ENCODE data around the gene DAB1.
"Not testable (repeated sequence)": the region's sequence is repeated elsewhere in the genome, so short reads cannot be mapped to it uniquely, and the experiment has no call there.

DAB1 gene

DNA sequence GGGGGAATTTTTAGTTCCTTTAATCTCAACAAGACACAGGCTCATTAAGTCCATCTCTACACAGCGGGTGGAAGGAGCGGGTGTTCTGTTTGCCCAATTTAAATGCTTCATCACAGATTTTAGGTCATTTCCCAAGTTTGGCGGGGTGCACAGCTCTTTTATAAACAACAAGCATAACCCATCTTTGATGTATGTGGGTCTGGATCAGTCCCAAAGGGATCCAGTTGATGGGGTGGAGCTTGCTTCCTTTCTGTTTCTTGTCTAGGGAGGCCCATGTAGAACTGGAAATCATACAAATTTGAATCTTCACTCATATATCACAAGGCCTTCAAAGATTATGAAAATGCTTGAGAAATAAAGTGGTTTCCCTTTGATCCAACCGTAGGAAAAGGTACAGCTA, 317.6 kb downstream of the DAB1 start:
- no peak for DNase-seq

DNA sequence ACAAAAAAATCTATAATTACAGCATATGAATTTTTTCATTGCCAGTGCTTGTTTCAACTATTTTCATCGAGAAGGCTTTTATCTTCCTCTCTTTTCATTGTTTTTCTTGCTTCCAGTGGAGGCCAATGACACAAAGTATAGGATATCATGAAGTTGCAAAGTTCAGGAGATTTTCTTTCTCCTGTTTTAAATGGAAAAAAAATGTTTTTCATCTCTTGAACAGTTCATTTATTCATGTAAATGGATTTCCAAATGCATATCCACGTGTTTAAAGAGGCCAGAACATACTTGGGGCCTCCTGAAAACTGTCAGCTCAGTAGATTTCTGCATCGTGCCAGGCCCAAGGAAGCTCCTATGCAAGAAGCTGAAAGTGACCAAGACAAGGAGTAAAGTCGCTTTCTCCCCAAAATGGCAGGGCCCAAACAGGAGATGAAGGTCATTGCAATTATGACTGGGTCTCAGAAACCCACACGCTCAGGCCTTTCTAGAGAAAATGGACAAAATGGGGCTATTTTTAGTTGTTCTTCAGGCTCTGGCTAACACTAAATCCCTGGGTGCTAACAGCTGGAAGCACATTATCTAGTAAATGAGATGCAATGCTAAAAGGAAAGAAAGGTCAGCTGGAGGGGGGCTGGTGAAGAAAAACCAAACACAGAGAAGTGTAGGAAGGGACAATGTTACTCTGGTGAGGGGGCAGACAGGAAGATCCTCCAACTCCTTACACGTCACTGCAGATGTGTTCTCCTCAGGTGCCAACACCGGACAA, 321.1 kb downstream of the DAB1 start:
- DNase-seq = no peak

GRCh38 chr1:57101209-57101608, 322.7 kb downstream of the DAB1 start:
- DNase-seq = no peak

- no peak for DNase-seq
Observed at GRCh38 chr1:57094749-57095148, 329.1 kb downstream of the DAB1 start.

- DNase-seq = no peak
Observed at GRCh38 chr1:57093122-57093521, 330.7 kb downstream of the DAB1 start.

GRCh38 chr1:57091642-57092041, 332.2 kb downstream of the DAB1 start:
- DNase-seq = no peak

GRCh38 chr1:57089855-57090254, 334.0 kb downstream of the DAB1 start:
- no peak for DNase-seq

GRCh38 chr1:57089221-57089620, 334.6 kb downstream of the DAB1 start:
- no peak for DNase-seq

DNA sequence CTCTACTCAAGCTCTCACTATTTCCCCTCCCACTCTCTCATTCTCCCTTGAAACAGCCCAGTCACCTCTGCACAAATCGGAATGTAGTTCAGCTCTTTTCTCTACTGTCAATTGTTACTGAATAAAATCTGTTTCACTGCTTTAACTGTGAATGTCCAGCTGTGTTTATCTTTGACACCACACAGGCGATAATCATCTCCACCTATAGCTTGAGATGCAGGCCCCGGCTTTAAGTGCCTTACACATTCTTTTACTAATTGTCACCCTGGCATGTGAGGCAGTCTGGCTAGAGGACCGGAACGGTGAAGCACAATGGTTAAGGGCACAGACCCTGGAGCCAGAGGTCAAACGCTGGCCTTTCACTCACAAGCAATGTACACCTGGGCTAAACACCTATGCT, 335.2 kb downstream of the DAB1 start:
- no peak for DNase-seq

DNA sequence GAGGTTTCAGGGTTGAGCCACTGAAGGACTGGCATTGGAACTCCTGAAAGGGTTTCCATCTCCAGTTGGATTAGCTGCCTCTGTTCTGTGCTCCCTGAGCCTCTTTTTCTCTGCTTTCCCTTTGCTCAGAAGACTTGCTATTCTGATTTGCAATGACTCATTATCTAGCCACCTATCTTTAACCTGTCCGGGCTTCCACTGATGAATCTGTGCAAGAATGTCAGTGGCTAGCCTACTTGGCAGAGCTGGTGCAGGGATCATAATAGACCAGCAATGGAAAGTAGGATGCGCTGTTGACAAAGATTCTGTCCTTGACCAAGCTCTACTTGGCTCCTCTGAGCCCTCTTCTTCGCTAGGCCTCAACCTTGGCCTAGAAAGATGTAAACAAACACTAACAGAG, 336.2 kb downstream of the DAB1 start:
- not testable (repeated sequence) for DNase-seq

DNA sequence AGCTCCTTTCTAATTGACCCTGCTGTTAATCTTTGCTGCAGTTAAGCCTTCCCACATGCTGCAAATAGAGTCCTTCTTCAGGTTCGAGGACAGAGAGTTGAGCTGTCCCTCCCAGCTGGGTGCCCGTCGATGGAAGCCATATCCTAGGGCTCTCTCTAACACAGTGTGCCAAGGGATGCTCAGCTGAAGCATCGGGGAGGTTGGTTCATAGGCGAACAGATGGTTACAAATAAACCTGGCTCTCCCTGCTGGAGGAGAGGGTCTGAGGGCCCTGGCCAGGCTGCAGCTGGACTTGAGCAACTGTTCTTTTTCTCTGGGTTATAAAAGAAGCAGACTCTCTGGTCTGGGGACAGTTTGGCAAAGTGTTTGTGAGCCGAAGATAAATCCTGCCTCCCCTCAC, 337.7 kb downstream of the DAB1 start:
- no peak for DNase-seq

DNA sequence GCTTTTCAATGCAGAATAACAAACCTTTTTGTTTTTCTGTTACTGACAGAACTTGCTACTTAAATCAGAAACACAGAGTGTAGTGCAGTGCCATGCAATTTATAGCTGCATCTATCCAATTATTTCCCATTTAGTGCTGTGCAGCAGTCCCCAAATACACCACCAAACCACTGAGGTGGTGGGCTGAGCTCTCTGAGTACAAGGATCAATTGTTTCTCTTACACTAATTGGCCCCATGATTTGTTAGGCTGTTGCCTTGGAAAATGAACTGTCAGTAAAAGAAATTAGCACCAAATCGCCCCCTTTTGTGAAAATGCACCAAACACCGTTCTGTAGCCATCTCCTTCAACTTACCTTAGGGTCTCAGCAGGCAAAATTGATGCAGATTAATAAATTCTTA, 339.2 kb downstream of the DAB1 start:
- no peak for DNase-seq

GRCh38 chr1:57082711-57083439, 341.0 kb downstream of the DAB1 start:
- DNase-seq = no peak

DNA sequence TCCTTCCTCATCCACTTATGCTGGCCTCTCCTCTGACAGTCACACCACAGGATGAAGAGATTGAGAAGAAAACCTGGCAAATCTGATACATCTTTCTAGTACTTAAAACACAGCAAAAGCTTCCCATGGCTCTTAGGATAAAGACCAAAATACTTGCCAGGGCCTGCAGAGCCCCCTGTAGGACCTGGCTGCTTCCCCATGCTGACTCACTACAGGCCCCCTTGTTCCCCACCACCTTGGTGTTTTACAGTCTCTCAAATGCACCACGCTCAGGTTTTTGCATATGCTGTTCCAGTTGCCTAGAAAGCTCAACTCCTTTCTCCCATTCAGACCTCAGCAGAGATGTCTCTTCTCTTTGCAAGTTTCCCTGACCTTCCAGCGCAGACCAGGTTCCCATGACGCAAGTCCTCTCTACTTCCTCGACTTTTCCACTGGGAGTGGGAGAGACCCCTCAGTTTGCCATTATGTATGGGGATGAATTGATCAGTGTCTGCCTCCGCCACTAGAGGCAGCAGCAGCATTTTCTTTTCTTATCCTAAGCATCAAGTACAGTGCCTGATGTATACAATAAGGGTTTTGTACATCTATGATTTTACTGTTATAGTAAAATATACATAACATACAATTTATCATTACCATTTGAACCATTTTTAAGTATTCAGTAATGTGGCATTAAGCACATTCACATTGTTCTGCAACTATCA, 344.3 kb downstream of the DAB1 start:
- no peak for DNase-seq

DNA sequence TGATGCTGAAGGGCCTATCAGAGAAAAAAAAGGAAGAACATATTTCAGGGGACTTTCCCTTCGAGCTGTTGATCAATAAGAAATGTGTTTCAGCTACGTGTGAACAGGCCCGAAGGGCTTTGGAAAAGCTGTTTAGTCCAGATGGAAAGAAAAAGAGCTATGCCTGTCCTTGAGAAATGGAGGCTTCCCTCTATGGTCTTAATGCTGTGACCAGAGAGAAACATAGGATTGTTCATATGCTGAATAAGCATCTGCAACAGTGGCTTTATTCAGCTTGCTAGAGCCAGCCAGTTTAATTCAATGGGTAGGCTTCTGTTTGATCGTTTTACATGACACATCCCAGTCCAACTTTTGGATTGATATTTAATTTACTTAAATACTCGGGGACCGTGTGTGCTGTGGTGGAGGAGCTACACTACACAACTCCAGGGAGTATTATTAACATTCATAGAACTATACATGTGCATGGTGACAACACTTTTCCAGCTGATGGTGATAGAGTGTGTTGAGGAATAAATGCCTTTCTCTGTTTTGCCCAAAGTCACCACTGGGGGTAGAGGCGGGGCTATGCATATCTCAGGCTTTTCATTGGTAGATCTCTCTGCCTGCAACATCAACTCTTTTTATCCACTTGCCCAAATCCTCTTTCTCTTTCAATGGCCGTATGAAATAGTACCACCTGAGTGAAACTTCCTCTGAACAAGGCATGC, 351.3 kb downstream of the DAB1 start:
- DNase-seq = no peak

GRCh38 chr1:57067863-57068262, 356.0 kb downstream of the DAB1 start:
- DNase-seq = no peak

- DNase-seq = no peak
Observed at GRCh38 chr1:57066980-57067610, 356.8 kb downstream of the DAB1 start.

GRCh38 chr1:57065442-57065841, 358.4 kb downstream of the DAB1 start:
- DNase-seq = no peak

GRCh38 chr1:57064379-57065140, 359.3 kb downstream of the DAB1 start:
- DNase-seq = no peak

DNA sequence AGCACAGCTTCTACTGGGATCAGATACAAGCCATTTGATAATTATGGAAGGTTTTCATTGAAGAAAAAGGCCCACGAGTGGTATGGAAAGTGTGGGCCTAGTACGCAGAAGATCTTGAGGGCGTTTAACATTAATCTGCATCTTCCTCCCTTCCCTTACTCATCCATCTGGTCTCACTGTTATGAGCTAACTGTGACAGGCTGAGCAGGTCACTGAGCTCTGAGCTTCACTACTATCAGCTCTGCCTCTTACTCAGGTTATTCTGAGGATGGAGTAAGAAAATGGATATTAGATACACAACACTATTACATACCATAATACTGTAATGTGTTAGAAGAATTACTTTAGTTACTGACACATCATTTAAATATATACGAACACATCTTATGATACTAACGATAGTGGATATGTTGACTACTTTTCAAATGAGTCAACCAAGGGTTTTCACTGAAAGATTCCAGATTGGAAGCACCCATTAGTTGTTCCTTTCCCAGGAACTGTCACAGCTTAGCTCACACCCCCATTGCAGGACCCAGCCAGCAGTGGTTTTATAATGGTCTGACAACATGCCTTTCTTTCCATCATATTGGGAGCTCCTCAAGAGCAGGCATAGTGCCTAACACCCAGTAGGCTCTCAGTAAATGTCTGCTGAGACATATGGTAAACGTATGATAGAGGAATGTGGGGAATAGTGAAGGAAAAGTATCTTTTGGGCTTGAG, 360.3 kb downstream of the DAB1 start:
- DNase-seq = no peak

DNA sequence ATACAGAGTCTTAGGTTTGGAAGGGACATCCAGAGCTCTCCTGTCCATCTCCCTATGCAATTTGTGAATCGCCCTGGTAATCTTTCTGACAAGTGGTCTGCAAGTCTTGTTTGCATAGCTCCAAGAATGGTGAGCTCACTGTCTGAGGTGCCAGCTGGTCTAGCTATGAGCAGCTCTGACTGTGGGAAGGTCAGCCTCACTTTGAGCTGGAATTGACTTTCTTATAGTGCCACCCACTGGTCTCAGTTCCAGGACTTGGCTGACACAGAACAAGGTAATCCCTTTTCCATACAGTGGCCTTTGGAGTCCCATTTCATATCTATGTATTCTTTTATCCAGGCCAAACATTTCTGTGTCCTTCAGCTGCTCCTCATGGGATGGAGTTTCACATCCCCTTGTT, 362.5 kb downstream of the DAB1 start:
- no peak for DNase-seq
